ENCODE measurements around the gene FCHO1.
"Not testable (repeated sequence)": the region's sequence is repeated elsewhere in the genome, so short reads cannot be mapped to it uniquely, and the experiment has no call there.

FCHO1 gene

DNA sequence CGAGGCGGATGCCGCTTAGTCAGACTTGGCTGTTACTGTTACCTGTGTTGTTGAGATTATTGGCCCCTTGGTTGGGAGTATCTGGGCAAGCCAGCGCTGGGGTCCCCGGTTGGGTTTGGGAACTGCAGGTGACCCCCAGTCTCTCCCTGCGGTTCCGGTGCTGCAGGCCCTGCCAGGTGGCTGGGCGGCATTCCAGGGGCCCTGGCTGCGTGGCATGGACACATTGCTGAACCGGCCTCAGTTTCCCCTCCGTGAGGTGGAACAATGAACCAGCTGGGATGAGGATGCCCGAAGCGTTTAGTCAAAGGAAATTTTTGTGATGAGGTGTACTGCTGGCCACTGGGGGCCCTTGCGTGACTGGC, 44.2 kb downstream of the FCHO1 start:
- no peak for DNase-seq (ENCODE audit: low read depth)
- TF ChIP-seq, protein P1, sequence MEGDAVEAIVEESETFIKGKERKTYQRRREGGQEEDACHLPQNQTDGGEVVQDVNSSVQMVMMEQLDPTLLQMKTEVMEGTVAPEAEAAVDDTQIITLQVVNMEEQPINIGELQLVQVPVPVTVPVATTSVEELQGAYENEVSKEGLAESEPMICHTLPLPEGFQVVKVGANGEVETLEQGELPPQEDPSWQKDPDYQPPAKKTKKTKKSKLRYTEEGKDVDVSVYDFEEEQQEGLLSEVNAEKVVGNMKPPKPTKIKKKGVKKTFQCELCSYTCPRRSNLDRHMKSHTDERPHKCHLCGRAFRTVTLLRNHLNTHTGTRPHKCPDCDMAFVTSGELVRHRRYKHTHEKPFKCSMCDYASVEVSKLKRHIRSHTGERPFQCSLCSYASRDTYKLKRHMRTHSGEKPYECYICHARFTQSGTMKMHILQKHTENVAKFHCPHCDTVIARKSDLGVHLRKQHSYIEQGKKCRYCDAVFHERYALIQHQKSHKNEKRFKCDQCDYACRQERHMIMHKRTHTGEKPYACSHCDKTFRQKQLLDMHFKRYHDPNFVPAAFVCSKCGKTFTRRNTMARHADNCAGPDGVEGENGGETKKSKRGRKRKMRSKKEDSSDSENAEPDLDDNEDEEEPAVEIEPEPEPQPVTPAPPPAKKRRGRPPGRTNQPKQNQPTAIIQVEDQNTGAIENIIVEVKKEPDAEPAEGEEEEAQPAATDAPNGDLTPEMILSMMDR (conservative IDR thresholded peaks at IDR 0.05; ENCODE audit: low read length): no peak
- H3K4me3 ChIP-seq (ENCODE audit: low read length): no peak overlapping the region

DNA sequence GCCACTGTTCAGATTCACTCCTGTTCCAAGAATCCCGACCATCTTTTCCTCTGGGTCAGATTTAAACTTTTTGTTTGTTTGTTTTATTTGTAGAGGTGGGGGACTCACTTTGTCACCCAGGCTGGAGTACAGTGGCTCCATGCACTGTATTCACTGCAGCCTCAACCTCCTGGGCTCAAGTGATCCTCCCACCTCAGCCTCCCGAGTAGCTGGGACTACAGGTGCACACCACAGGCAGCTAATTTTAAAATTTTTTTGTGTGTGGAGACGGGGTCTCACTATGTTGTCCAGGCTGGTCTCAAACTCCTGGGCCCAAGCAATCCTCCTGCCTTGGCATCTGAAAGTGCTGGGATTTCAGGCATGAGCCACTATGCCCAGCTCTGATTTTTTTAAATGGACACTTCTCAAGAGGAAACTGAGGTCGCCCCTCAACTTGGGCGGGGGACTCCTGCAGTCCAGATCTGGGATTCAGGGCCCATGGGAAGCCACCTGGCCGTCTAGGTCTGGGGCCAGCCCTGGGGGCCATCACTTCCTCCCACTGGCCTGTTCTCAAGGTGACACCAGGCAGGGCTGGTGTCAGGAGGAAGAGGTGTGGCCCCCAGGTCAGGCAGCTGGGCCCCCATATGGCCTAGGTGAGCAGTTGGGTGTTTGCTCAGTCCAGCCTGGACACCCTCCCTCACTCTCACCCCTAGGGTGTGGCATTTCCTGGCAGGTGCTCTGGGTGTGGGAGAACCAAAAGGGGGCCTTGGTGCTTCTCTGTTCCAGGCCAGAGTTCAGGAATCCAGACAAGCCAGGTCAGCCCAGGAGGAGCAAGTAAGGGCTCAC, 44.9 kb downstream of the FCHO1 start:
- no peak overlapping the region for H3K4me3 ChIP-seq (ENCODE audit: low read length)
- TF ChIP-seq, protein P1 (conservative IDR thresholded peaks at IDR 0.05; ENCODE audit: low read length): no peak
- no peak for DNase-seq (ENCODE audit: low read depth)

DNA sequence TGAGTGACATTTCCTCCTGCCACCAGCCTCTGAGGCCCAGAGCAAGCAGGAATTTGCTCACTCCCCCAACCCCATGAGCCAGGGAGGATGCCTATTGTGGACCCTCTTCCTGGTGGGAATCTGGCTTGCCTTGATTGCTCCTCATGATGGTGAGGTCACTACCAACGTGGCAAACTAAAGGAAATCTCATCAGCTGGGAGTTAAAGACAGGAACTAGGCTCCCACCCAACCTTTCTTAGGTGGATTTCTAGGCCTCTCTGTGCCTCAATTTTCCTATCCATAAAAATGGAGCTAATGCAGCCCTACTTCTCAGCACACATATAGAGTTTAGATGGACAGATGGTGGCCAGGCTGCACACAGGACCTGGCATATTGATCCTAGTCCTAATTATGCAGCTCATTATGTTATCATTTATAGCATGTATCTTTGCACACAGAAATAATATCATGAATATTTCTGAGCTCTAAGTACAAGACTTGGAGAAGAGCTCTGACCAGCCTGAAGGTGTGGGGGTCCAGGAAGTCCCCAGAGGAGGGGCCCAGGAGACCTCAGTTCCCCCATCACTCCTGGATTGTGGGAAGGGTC, 45.7 kb downstream of the FCHO1 start:
- TF ChIP-seq, protein P1 (conservative IDR thresholded peaks at IDR 0.05; ENCODE audit: low read length): no peak
- DNase-seq (ENCODE audit: low read depth): no peak

DNA sequence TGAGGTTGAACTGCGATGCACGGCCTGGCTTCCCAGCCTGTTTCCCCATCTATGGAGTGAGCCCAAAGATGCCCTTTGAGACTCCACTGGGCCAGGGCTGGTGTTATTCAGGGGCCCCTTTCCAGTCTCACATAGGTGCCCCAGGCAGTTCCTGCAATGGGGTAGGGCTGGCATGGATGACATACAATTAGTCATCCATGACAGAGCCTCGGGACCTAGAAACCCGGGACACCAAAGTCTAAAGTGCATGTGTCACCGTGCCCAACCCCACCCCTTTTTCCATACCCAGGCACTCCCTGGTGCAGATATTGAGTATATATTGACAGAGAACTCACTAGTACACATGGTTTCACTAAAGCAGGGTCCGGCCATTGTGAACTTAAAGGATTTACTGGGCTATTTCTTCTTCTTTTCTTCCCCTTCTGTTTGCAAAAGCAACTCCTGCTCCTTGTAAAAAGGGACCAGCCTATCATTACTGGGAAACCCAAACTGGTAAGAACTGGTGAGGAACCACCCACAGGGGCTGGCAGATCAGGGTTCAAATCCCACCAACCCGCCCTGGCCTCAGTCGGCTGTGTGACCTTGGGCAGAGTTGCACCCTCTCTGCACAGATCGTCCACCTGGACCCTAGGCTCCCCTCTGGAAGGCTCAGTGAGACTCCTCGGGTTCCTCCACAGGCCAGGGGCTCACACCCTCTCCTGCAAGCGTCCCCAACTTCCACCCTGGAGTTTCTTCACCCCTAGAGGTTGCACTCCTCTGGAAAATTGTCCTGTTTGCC, 46.3 kb downstream of the FCHO1 start:
- H3K4me3 ChIP-seq (ENCODE audit: low read length): no peak overlapping the region
- TF ChIP-seq, protein P1 (conservative IDR thresholded peaks at IDR 0.05; ENCODE audit: low read length): no peak

More for the DNA sequence above, 45.7 kb downstream of the FCHO1 start:
- H3K4me3 ChIP-seq (ENCODE audit: low read length): no peak overlapping the region

DNA sequence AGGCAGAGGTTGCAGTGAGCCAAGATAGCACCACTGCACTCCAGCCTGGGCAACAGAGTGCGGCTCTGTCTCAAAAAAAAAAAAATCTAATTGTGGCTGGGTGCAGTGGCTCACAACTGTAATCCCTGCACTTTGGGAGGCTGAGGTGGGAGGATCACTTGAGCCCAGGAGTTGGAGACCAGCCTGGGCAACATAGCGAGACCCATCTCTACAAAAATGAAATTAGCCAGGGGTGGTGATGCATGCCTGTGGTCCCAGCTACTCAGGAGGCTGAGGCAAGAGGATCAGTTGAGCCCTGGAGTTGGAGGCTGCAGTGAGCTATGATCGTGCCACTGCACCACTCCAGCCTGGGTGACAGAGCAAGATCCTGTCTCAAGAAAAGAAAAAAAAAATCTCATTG, 47.3 kb downstream of the FCHO1 start:
- H3K4me3 ChIP-seq (ENCODE audit: low read length); DNase-seq (ENCODE audit: low read depth): not testable (repeated sequence)

More for the DNA sequence above, 46.3 kb downstream of the FCHO1 start:
- DNase-seq (ENCODE audit: low read depth): no peak

DNA sequence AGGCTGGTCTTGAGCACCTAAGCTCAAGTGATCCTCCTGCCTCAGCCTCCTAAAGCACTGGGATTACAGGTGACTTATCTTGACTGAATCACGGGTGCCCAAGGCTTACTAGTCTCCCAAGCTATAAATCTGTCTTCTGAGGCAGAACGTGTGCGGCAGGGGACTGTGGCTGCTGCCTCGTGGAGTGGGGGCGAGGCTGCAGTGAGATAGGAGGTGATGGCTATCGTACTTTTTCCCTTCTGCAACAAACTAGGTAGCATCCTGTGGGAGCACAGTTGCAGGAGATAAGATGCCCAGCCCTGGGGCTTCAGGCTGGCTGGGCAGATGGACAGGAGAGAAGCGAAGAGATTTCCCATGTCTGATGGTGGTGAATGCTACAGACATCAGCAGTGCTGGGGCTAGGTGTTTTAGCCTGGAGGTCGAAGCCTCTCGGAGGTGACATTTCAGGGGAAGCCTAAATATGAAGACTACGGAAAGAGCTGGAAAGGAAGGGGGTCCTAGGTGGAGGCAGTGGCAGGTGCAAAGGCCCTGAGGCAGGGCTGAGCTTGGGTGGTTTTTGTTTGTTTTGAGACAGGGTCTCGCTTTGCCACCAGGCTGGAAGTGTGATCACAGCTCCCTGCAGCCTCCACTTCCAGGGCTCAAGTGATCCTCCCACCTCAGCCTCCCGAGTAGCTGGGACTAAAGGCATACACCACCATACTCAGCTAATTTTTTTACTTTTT, 51.0 kb downstream of the FCHO1 start:
- TF ChIP-seq, protein P1 (conservative IDR thresholded peaks at IDR 0.05; ENCODE audit: low read length): no peak
- DNase-seq (ENCODE audit: low read depth): no peak
- no peak overlapping the region for H3K4me3 ChIP-seq (ENCODE audit: low read length)

DNA sequence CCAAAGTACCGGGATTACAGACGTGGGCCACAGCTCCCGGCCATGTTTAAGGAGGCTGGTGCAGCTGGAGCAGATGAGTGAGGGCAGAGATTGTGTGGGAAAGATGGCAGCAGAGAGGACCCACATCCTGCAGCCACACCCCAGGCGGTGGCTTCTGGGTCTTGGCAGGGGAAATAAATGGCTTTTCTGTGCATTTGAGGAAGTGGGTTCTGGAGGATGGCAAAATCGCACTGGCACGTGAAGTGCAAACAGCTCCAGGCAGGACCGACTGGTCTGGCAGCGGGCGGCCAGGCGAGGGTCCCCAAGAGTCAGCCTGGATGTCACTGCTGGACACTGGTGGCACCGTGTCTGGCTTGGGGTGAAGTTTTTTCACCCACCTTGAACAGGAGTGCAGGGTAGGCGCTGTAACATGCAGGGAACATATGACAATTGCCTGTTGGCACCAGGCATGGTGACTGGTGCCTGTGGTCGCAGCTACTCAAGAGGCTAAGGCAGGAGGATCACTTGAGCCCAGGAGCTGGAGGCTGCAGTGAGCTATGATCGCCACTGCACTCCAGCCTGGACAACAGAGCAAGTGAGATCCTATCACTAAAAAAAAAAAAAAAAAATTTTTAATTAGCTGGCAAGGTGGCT, 52.1 kb downstream of the FCHO1 start:
- DNase-seq (ENCODE audit: low read depth): no peak
- no peak overlapping the region for H3K4me3 ChIP-seq (ENCODE audit: low read length)

More for the DNA sequence above, 52.1 kb downstream of the FCHO1 start:
- TF ChIP-seq, protein P1 (conservative IDR thresholded peaks at IDR 0.05; ENCODE audit: low read length): no peak

Measured in AG10803 (cell line).